Measurements from ENCODE around the gene AEBP1.

GRCh38 chr7:44057181-44057848 lies 46.8 kb upstream of the AEBP1 start:
- TF ChIP-seq CTCF (IDR thresholded peaks at IDR 0.05; ENCODE audit: low read depth, low read length) (no peak), POLR2A (IDR thresholded peaks at IDR 0.05; ENCODE audit: extremely low read depth, insufficient read length) (no peak)
